ENCODE measurements around the gene FGF7.
"Not testable (repeated sequence)": the region's sequence is repeated elsewhere in the genome, so short reads cannot be mapped to it uniquely, and the experiment has no call there.

FGF7 gene

DNA sequence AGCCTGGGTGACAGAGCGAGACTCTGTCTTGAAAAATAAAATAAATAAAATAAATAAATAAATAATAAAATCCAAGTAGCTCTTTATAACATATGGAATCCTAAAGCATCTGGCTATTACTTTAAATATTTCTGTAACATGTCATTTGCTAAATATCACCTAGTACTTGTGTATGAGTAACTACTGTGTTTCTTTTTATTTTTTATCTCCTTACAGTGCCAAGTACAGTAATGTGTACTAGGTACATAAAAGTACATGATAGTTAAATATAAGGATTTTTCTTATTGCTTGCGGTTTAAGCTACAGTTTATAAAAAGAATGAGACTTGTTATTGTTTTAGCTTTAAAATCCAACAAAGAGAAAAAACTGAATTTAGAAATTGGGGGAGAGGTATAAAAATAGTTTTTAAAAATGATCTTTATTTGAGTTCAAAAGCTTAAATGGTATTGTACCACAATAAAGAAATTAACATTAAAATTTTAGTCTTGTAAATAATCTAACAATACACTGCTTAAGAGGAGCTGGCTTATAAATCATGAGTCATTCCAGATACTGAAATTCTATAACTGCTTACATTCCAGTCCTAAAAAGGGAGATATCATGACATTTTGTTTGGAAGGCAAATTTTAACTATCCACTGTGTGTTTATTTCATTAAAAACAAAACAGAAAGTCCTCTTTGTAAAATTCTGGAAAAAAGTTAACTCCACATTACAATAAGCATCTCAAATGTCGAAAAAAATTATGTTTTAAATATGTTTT is 73.1 kb downstream of the FGF7 start:
- DNase-seq, result no peak

DNA sequence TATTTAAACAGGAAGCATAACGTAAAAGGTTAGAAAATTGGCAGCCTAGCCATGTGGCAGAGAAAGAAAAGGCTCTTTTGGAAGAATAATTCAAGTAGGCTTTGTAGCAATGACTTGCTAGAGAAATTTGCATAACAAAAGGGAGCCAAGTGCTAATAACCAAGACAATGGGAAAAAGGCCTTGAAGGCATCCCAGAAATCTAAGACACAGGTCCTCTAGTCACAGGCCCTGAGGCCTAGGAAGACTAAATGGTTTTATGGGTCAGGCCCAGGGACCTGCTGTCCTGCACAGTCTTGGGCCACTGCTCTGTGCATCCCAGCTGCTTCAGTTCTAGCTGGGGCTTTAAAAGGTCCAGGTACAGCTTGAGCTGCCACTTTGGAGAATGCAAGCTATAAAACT is 78.5 kb downstream of the FGF7 start:
- no peak for DNase-seq

DNA sequence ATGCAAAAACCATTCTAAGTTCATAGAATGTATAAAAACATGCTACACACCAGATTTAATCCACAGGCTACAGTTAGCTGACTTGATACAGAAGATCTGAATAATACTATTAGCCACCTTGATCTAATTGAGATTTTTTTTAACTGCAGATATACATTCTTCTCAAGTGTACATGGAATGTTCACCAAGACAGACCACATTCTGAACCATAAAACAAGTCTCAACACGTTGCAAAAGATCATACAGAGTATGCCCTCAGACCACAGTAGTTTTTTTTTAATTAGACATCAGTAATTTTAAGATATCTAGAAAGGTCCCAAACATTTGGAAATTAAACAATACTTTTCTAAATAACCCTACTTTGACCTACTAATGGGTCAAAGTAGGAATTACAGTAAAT is 83.3 kb downstream of the FGF7 start:
- no peak for DNase-seq

DNA sequence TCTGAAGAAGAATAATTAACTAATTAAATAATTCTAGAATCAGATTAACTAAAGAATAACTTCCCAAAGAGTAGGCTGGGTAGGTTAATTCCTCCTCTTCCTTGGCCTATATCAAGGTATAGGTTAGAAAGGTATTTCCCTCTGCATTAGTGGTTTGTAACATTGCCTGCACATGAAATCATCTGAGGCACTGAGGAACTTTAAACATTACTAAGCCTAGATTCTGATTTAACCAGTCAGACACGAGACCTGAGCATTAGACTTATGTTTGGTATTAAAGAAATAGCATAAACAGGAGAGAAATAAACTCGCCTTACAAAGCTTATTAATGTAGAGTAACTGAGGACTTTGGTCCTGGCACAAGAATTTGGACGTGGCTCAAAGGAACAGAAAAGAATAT is 84.2 kb downstream of the FGF7 start:
- DNase-seq, result no peak

DNA sequence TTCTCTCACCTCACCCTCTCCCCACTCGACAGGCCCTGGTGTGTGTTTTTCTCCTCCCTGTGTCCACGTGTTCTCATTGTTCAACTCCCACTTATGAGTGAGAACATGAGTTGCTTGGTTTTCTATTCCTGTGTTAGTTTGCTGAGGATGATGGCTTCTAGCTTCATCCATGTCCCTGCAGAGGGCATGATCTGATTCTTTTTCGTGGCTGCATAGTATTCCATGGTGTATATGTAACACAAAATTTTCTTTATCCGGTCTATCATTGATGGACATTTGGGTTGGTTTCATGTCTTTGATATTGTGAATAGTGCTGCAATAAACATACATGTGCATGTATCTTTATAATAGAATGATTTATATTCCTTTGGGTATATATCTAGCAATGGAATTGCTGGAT is 89.7 kb downstream of the FGF7 start:
- not testable (repeated sequence) for DNase-seq

DNA sequence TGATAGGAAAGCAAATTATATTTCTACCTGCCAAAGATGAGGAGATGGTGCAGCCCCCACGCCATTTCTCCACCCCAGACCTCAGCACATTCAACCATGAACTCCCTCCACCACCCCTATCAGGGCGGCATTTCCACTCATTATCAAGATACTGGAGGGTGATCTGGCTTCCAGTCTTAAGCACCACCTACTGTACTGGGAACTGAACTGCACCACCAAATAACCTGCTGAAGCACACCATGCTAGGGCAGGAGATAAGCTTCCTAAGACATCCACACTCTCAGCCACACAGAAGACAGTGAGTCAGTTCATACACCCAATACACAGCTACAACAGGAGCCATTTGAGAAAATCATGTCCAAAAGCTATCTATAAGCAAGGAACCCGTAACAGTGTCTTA is 98.8 kb downstream of the FGF7 start:
- no peak for DNase-seq

DNA sequence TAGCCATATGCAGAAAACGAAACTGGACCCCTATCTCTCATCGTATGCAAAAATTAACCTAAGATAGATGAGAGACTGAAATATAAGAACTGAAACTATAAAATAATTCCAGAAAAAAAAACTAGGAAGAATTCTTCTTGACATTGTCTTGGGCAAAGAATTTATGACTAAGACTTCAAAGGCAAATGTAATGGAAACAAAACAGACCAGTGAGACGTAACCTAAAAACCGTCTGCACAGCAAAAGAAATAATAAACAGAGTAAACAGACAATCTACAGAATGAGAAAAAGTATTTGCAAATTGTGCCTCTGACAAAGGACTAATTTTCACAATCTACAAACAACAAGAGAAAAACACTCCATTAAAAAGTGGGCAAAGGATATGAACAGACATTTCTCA is 105.2 kb downstream of the FGF7 start:
- no peak for DNase-seq

DNA sequence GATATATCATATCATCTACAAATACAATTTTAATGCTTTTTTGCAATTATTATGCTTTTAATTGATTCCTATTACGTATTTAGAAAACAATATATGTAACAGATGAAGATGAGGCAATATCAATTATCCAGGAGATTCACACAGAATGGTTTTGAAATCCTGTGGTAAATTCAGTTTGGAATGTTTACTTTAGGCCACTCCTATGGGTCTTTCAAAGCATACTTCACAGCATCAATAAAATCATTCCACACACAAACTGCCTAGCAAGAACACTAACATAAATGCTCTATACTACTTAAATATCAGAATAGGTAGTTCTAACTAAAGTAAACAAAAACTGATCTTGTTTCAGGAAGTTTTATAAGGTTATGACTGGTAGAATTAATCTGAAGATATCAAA is 107.0 kb downstream of the FGF7 start:
- no peak for DNase-seq

All from stimulated activated naive CD4-positive, alpha-beta T cell (primary cell).